H1 (cell line): ENCODE results near the gene IGFBP4. TPM values are rescaled to one million over a fixed set of nuclear protein-coding genes. Genes with fewer than 3 reads are reported as not detected.

ENCODE experiments used
- CBX8 ChIP-seq: fragments of 300-800, 300-1000 bp; sonication (generic); IDR thresholded peaks from 2 replicates; pipeline ENCODE4 v1.7.1; 2016; ENCODE audit warnings: low read depth, low read length, borderline replicate concordance
- SIRT6 ChIP-seq: IDR thresholded peaks from one replicate; pipeline ENCODE4 v1.7.1; 2012; ENCODE audit warnings: low read length, inconsistent platforms
- TAF1 ChIP-seq: IDR thresholded peaks from 2 replicates; pipeline ENCODE4 v1.6.1; 2011; ENCODE audit warnings: mild to moderate bottlenecking, low read depth, low read length
- polyA plus RNA-seq, 7 experiments: library from polyadenylated mRNA; depleted of rRNA in 3 of 7; stranded (reverse) in 5 of 7; unstranded in 2 of 7; fragments of >200 nt in 5 of 7; fragments of 200-250 nt in 2 of 7; gene quantifications; 1 replicate in 5 of 7; 2 replicates in 1 of 7; 4 replicates in 1 of 7; pipeline versions ENCODE4 v1.2.1 to v1.2.3, GENCODE V29; 2011 to 2013; ENCODE audit warnings: missing spikeins in 2 of 7, mixed read lengths in 2 of 7
- total RNA-seq: library from RNA; stranded (reverse); fragmentation: NEBNext Ultra II Directional; extraction: Animal tissue kit (Norgen Biotek cat#: 25700); gene quantifications from 2 replicates; pipeline ENCODE4 v1.2.1, GENCODE V29; 2021
- TF ChIP-seq, protein P1 (sequence below): fragments of 300-600 bp; sonication (generic); IDR thresholded peaks from 2 replicates; pipeline ENCODE4 v1.7.1; 2012; ENCODE audit warnings: low read length, moderate library complexity, mild to moderate bottlenecking, inconsistent platforms; ENCODE audit not compliant: insufficient replicate concordance

The IGFBP4 gene
- total and polyA plus RNA-seq, 2 of the 8 experiments (the other 6 are each of a cell fraction or from before 2014, with no cell fraction given) = 85.5 to 105 TPM

DNA sequence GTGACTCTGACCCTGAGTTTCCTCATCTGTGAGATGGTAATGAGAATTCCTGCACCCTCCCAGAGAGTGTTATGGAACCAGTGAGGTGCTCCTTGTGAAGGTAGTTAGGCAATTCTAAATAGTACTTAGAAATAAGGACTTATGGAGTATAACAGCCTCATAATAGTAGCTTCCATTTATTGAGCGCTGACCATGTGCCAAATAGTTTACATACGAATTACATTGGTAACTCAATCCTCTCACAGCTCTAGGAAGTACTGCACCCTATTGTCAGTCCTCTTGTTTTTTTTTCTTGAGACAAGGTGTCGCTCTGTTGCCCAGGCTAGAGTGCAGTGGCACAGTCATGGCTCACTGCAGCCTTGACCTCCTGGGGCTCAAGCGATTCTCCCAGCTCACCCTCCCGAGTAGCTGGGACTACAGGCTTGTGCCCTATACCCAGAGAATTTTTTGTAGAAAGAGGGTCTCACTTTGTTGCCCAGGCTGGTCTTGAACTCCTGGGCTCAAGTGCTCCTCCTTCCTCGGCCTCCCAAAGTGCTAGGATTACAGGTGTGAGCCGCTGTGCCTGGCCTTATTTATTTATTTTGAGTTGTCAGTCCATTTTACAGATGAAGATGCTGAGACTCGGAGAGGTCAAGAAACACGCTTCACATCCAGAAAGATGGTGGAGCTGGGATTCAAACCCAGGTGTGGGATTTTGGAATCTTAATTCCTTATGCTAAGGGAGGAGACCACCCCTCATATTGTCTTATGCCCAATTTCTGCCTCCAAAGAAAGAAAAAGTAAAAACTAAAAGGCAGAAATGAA, 55.2 kb downstream of the IGFBP4 start (continued):
- TF ChIP-seq, protein P1, sequence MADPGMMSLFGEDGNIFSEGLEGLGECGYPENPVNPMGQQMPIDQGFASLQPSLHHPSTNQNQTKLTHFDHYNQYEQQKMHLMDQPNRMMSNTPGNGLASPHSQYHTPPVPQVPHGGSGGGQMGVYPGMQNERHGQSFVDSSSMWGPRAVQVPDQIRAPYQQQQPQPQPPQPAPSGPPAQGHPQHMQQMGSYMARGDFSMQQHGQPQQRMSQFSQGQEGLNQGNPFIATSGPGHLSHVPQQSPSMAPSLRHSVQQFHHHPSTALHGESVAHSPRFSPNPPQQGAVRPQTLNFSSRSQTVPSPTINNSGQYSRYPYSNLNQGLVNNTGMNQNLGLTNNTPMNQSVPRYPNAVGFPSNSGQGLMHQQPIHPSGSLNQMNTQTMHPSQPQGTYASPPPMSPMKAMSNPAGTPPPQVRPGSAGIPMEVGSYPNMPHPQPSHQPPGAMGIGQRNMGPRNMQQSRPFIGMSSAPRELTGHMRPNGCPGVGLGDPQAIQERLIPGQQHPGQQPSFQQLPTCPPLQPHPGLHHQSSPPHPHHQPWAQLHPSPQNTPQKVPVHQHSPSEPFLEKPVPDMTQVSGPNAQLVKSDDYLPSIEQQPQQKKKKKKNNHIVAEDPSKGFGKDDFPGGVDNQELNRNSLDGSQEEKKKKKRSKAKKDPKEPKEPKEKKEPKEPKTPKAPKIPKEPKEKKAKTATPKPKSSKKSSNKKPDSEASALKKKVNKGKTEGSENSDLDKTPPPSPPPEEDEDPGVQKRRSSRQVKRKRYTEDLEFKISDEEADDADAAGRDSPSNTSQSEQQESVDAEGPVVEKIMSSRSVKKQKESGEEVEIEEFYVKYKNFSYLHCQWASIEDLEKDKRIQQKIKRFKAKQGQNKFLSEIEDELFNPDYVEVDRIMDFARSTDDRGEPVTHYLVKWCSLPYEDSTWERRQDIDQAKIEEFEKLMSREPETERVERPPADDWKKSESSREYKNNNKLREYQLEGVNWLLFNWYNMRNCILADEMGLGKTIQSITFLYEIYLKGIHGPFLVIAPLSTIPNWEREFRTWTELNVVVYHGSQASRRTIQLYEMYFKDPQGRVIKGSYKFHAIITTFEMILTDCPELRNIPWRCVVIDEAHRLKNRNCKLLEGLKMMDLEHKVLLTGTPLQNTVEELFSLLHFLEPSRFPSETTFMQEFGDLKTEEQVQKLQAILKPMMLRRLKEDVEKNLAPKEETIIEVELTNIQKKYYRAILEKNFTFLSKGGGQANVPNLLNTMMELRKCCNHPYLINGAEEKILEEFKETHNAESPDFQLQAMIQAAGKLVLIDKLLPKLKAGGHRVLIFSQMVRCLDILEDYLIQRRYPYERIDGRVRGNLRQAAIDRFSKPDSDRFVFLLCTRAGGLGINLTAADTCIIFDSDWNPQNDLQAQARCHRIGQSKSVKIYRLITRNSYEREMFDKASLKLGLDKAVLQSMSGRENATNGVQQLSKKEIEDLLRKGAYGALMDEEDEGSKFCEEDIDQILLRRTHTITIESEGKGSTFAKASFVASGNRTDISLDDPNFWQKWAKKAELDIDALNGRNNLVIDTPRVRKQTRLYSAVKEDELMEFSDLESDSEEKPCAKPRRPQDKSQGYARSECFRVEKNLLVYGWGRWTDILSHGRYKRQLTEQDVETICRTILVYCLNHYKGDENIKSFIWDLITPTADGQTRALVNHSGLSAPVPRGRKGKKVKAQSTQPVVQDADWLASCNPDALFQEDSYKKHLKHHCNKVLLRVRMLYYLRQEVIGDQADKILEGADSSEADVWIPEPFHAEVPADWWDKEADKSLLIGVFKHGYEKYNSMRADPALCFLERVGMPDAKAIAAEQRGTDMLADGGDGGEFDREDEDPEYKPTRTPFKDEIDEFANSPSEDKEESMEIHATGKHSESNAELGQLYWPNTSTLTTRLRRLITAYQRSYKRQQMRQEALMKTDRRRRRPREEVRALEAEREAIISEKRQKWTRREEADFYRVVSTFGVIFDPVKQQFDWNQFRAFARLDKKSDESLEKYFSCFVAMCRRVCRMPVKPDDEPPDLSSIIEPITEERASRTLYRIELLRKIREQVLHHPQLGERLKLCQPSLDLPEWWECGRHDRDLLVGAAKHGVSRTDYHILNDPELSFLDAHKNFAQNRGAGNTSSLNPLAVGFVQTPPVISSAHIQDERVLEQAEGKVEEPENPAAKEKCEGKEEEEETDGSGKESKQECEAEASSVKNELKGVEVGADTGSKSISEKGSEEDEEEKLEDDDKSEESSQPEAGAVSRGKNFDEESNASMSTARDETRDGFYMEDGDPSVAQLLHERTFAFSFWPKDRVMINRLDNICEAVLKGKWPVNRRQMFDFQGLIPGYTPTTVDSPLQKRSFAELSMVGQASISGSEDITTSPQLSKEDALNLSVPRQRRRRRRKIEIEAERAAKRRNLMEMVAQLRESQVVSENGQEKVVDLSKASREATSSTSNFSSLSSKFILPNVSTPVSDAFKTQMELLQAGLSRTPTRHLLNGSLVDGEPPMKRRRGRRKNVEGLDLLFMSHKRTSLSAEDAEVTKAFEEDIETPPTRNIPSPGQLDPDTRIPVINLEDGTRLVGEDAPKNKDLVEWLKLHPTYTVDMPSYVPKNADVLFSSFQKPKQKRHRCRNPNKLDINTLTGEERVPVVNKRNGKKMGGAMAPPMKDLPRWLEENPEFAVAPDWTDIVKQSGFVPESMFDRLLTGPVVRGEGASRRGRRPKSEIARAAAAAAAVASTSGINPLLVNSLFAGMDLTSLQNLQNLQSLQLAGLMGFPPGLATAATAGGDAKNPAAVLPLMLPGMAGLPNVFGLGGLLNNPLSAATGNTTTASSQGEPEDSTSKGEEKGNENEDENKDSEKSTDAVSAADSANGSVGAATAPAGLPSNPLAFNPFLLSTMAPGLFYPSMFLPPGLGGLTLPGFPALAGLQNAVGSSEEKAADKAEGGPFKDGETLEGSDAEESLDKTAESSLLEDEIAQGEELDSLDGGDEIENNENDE = no peak
- TF ChIP-seq SIRT6 (no peak), CBX8 (no peak), TAF1 (no peak)
- TF ChIP-seq, all 59 proteins: peak for 0
